Tibial nerve (tissue), 4 donors: ENCODE results near the gene HOXB13.

Source experiments
- CTCF ChIP-seq, 5 experiments: fragments of 200-600 bp in 3 of 5; fragments of 450-650 bp in 2 of 5; sonication (generic) in 3 of 5; IDR thresholded peaks; one replicate each; pipeline ENCODE4 v1.5.1; 2016 to 2019; ENCODE audit warnings: antibody characterized with exemption in 5 of 5, mild to moderate bottlenecking in 3 of 5, moderate library complexity in 2 of 5
- EP300 ChIP-seq, 2 donors: sonication (generic); formaldehyde crosslinking; IDR thresholded peaks; one replicate each; pipeline ENCODE4 v1.6.1; 2017; ENCODE audit warnings: antibody characterized with exemption in 2 of 2, mild to moderate bottlenecking in 1 of 2
- POLR2A ChIP-seq, 2 donors: fragments of 450-650 bp; IDR thresholded peaks; one replicate each; pipeline ENCODE4 v1.6.1; 2017; ENCODE audit warnings: antibody characterized with exemption in 2 of 2, mild to moderate bottlenecking in 2 of 2, moderate library complexity in 2 of 2

- TF ChIP-seq CTCF (IDR thresholded peaks at IDR 0.05) (no peak), POLR2A (IDR thresholded peaks at IDR 0.05) (no peak), EP300 (IDR thresholded peaks at IDR 0.05) (no peak)
Measured at GRCh38 chr17:48717367-48718226, 11.0 kb downstream of the HOXB13 start.
